ENCODE measurements around the gene RNF169.

RNF169 gene

DNA sequence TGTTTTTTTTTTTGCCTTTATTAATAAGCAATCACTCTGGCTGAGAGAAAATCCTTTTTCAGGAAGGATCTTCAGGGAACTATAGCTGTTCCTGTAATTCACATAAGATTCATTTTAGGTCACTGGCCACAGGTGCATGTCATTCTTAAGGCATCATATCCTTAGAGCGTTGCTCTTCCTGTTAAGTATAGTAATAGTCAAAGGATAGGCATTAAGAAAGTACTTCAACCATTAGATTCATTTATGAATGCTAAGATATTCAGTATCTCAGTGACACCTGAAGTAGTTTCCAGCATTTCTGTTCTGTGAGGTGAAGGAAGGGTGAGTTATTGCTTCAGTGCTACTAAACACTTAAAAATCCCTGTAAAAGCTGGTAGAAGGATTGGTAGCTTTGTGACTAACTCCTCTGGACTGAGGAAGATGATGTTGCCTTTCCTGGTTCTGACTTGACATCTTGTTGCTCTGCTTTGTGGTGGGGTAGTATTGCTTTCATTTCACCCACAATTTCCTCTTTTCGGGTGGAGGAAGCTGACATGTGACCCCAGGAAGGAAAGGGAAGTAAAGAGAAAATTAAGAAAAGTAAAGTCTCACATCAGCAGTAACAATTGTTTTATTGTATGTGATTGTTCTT lies 34.7 kb downstream of the RNF169 start:
- Histone ChIP-seq H3K23ac (ENCODE audit: low read length) (no peak overlapping the region), H2BK12ac (ENCODE audit: low read length) (no peak overlapping the region), H3K14ac (ENCODE audit: low read length) (no peak overlapping the region)

GRCh38 chr11:74784234-74784633 lies 35.6 kb downstream of the RNF169 start:
- Histone ChIP-seq H2AK5ac (ENCODE audit: low read length) (no peak overlapping the region), H3K79me1 (ENCODE audit: low read length) (no peaks in the 10 kb centered on the region), H3K4me1 (ENCODE audit: control insufficient read depth in 1 of 2, insufficient read depth in 2 of 2, low read length in 2 of 2) (peaks cover 0 to 2% of the 10 kb centered on the region in 2 experiments), H4K12ac (ENCODE audit: low read depth, low read length) (no peak overlapping the region), H2BK5ac (ENCODE audit: low read depth, low read length, poor library complexity) (no peak overlapping the region), H3K9ac (ENCODE audit: low read length) (no peak overlapping the region), H3K4me3 (ENCODE audit: low read depth, low read length) (no peak overlapping the region), H3K27me3 (ENCODE audit: insufficient read depth, low read length) (no peaks in the 10 kb centered on the region), H3K9me3 (ENCODE audit: insufficient read depth, low read depth, low read length) (no peaks in the 10 kb centered on the region), H2BK12ac (ENCODE audit: low read length) (no peak overlapping the region), H4K91ac (ENCODE audit: low read depth, low read length) (no peak overlapping the region), H3K79me2 (ENCODE audit: control insufficient read depth, insufficient read depth, low read length, poor library complexity) (no peaks in the 10 kb centered on the region), H2AFZ (ENCODE audit: insufficient read depth, low read length, poor library complexity) (no peak overlapping the region), H3K4me2 (ENCODE audit: low read length) (no peak overlapping the region), H3K14ac (ENCODE audit: low read length) (no peak overlapping the region), H3K23ac (ENCODE audit: low read length) (no peak overlapping the region), H2BK120ac (ENCODE audit: insufficient read depth, low read length, poor library complexity) (no peak overlapping the region), H3K18ac (ENCODE audit: low read length) (no peak overlapping the region), H3K36me3 (ENCODE audit: control insufficient read depth in 1 of 2, insufficient read depth in 2 of 2, low read length in 2 of 2) (no peaks in the 10 kb centered on the region), H3K4ac (ENCODE audit: low read depth, low read length) (no peak overlapping the region), H4K8ac (ENCODE audit: low read depth, low read length) (no peak overlapping the region), H3K27ac (ENCODE audit: low read depth, low read length) (no peak overlapping the region)
- no peak for DNase-seq
- no CpG with 5 or more reads among the region's 5 CpGs for WGBS (ENCODE audit: extremely low coverage, insufficient coverage, insufficient read length)

More for the DNA sequence above, 34.7 kb downstream of the RNF169 start:
- no peak overlapping the region for H3K4ac ChIP-seq (ENCODE audit: low read depth, low read length)
- H3K9me3 ChIP-seq (ENCODE audit: insufficient read depth, low read depth, low read length), result no peaks in the 10 kb centered on the region
- H4K12ac ChIP-seq (ENCODE audit: low read depth, low read length), result no peak overlapping the region
- WGBS (ENCODE audit: extremely low coverage, insufficient coverage, insufficient read length), result no CpG with 5 or more reads among the region's 2 CpGs
- H4K8ac ChIP-seq (ENCODE audit: low read depth, low read length), result no peak overlapping the region
- no peaks in the 10 kb centered on the region for H3K79me1 ChIP-seq (ENCODE audit: low read length)
- H3K79me2 ChIP-seq (ENCODE audit: control insufficient read depth, insufficient read depth, low read length, poor library complexity), result no peaks in the 10 kb centered on the region
- H3K27ac ChIP-seq (ENCODE audit: low read depth, low read length), result no peak overlapping the region
- no peak overlapping the region for H3K9ac ChIP-seq (ENCODE audit: low read length)
- no peak overlapping the region for H2BK5ac ChIP-seq (ENCODE audit: low read depth, low read length, poor library complexity)
- H4K91ac ChIP-seq (ENCODE audit: low read depth, low read length), result no peak overlapping the region
- peaks cover 0 to 2% of the 10 kb centered on the region in 2 experiments for H3K4me1 ChIP-seq (ENCODE audit: control insufficient read depth in 1 of 2, insufficient read depth in 2 of 2, low read length in 2 of 2)
- no peaks in the 10 kb centered on the region for H3K27me3 ChIP-seq (ENCODE audit: insufficient read depth, low read length)
- no peaks in the 10 kb centered on the region for H3K36me3 ChIP-seq (ENCODE audit: control insufficient read depth in 1 of 2, insufficient read depth in 2 of 2, low read length in 2 of 2)
- DNase-seq, result peak; percentile 43 to 87
- H3K4me3 ChIP-seq (ENCODE audit: low read depth, low read length), result no peak overlapping the region
- no peak overlapping the region for H3K18ac ChIP-seq (ENCODE audit: low read length)
- no peak overlapping the region for H2BK120ac ChIP-seq (ENCODE audit: insufficient read depth, low read length, poor library complexity)
- H3K4me2 ChIP-seq (ENCODE audit: low read length), result no peak overlapping the region
- no peak overlapping the region for H2AK5ac ChIP-seq (ENCODE audit: low read length)
- H2AFZ ChIP-seq (ENCODE audit: insufficient read depth, low read length, poor library complexity), result no peak overlapping the region

GRCh38 chr11:74784726-74785125 lies 36.1 kb downstream of the RNF169 start:
- WGBS (ENCODE audit: extremely low coverage, insufficient coverage, insufficient read length), result no CpG with 5 or more reads among the region's 4 CpGs
- Histone ChIP-seq H3K14ac (ENCODE audit: low read length) (no peak overlapping the region), H3K27ac (ENCODE audit: low read depth, low read length) (no peak overlapping the region), H3K79me2 (ENCODE audit: control insufficient read depth, insufficient read depth, low read length, poor library complexity) (no peaks in the 10 kb centered on the region), H3K9me3 (ENCODE audit: insufficient read depth, low read depth, low read length) (no peaks in the 10 kb centered on the region), H3K9ac (ENCODE audit: low read length) (no peak overlapping the region), H2BK12ac (ENCODE audit: low read length) (no peak overlapping the region), H4K12ac (ENCODE audit: low read depth, low read length) (no peak overlapping the region), H3K27me3 (ENCODE audit: insufficient read depth, low read length) (no peaks in the 10 kb centered on the region), H3K18ac (ENCODE audit: low read length) (no peak overlapping the region), H3K36me3 (ENCODE audit: control insufficient read depth in 1 of 2, insufficient read depth in 2 of 2, low read length in 2 of 2) (no peaks in the 10 kb centered on the region), H3K23ac (ENCODE audit: low read length) (no peak overlapping the region), H3K4me3 (ENCODE audit: low read depth, low read length) (no peak overlapping the region), H2BK120ac (ENCODE audit: insufficient read depth, low read length, poor library complexity) (no peak overlapping the region), H2BK5ac (ENCODE audit: low read depth, low read length, poor library complexity) (no peak overlapping the region), H2AK5ac (ENCODE audit: low read length) (no peak overlapping the region), H3K4ac (ENCODE audit: low read depth, low read length) (no peak overlapping the region), H4K8ac (ENCODE audit: low read depth, low read length) (no peak overlapping the region), H3K4me2 (ENCODE audit: low read length) (no peak overlapping the region), H3K79me1 (ENCODE audit: low read length) (no peaks in the 10 kb centered on the region), H3K4me1 (ENCODE audit: control insufficient read depth in 1 of 2, insufficient read depth in 2 of 2, low read length in 2 of 2) (peaks cover 0 to 2% of the 10 kb centered on the region in 2 experiments), H4K91ac (ENCODE audit: low read depth, low read length) (no peak overlapping the region), H2AFZ (ENCODE audit: insufficient read depth, low read length, poor library complexity) (no peak overlapping the region)
- no peak for DNase-seq

- DNase-seq, result peak; percentile 10 to 77
- Histone ChIP-seq H4K12ac (ENCODE audit: low read depth, low read length) (no peak overlapping the region), H3K18ac (ENCODE audit: low read length) (no peak overlapping the region), H3K4me2 (ENCODE audit: low read length) (no peak overlapping the region), H3K27ac (ENCODE audit: low read depth, low read length) (no peak overlapping the region), H3K27me3 (ENCODE audit: insufficient read depth, low read length) (no peaks in the 10 kb centered on the region), H2AK5ac (ENCODE audit: low read length) (no peak overlapping the region), H2BK120ac (ENCODE audit: insufficient read depth, low read length, poor library complexity) (no peak overlapping the region), H4K8ac (ENCODE audit: low read depth, low read length) (no peak overlapping the region), H3K4me3 (ENCODE audit: low read depth, low read length) (no peak overlapping the region), H3K23ac (ENCODE audit: low read length) (no peak overlapping the region), H3K36me3 (ENCODE audit: control insufficient read depth in 1 of 2, insufficient read depth in 2 of 2, low read length in 2 of 2) (peaks cover 10 to 13% of the 10 kb centered on the region in 2 experiments), H3K4me1 (ENCODE audit: control insufficient read depth in 1 of 2, insufficient read depth in 2 of 2, low read length in 2 of 2) (peaks cover 0 to 2% of the 10 kb centered on the region in 2 experiments), H3K9ac (ENCODE audit: low read length) (no peak overlapping the region), H3K79me2 (ENCODE audit: control insufficient read depth, insufficient read depth, low read length, poor library complexity) (no peaks in the 10 kb centered on the region), H4K91ac (ENCODE audit: low read depth, low read length) (no peak overlapping the region), H2AFZ (ENCODE audit: insufficient read depth, low read length, poor library complexity) (no peak overlapping the region), H3K9me3 (ENCODE audit: insufficient read depth, low read depth, low read length) (peaks cover 2% of the 10 kb centered on the region), H2BK12ac (ENCODE audit: low read length) (no peak overlapping the region), H3K79me1 (ENCODE audit: low read length) (no peaks in the 10 kb centered on the region), H2BK5ac (ENCODE audit: low read depth, low read length, poor library complexity) (no peak overlapping the region), H3K14ac (ENCODE audit: low read length) (no peak overlapping the region), H3K4ac (ENCODE audit: low read depth, low read length) (no peak overlapping the region)
These were observed 37.9 kb downstream of the RNF169 start for GRCh38 chr11:74786574-74786973.
